Memory B cell (primary cell): Measurements from ENCODE around the gene BCOR.

Experiments used
- ATAC-seq: fragments of 150-1000 bp; cut with Tn5 transposase; 2 replicates; pipeline ENCODE4 v1.10.0; 2021; ENCODE audit warnings: low read depth, mild to moderate bottlenecking, moderate library complexity
- DNase-seq, 2 donors: peaks; one replicate each; pipeline ENCODE4 v3.0.0; 2022; ENCODE audit warnings: low spot score in 2 of 2
- H3K27ac Mint-ChIP-seq: one replicate; pipeline ENCODE4 v1.8.0; 2022; ENCODE audit warnings: mild to moderate bottlenecking, moderate library complexity, mixed read lengths
- H3K27me3 Mint-ChIP-seq: one replicate; pipeline ENCODE4 v1.8.0; 2022; ENCODE audit warnings: mixed read lengths
- H3K36me3 Mint-ChIP-seq: one replicate; pipeline ENCODE4 v1.8.0; 2022; ENCODE audit warnings: mild to moderate bottlenecking, mixed read lengths
- H3K4me1 Mint-ChIP-seq: one replicate; pipeline ENCODE4 v1.8.0; 2022; ENCODE audit warnings: mixed read lengths
- H3K4me3 Mint-ChIP-seq: one replicate; pipeline ENCODE4 v1.8.0; 2022; ENCODE audit warnings: mild to moderate bottlenecking, moderate library complexity, mixed read lengths
- H3K9me3 Mint-ChIP-seq: one replicate; pipeline ENCODE4 v1.8.0; 2022; ENCODE audit warnings: mixed read lengths

Gene BCOR

DNA sequence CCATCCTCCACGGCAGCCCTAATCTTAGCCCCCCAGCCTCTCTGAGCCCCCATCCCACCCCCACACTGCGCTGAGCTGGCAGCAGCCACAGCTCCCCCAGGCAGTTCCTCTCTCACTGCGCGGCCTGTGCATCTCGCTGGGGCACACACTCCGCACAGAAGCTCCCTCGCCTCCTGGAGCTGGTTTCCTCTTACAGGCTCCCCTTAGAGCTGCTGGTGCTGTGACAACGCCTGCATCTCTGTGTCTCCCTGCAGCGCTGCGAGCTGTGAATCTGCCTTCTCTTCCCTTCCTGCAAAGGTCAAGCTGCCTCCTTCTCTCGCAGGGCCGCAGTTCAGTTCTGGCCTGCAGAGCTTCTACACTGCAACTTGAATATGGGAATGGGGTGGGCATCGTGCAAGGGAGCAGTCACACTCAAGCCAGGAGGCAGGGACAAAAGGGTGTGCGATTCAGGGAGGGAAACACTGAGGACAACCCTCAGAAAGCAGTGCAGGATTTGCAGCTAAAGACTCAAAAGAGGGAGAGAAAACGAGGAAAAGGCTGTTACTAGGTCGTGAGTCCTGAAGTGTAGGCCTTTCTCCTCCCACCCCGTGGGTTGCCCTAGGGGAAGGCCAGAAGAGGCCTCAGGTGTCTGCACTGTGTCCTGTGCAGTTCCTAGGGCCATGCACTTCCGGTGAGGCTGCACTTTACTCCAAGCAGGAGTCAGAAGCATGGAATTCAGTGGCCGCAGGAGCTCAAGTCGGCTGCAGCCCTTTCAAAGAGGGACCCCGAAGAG is 87.0 kb downstream of the BCOR start:
- peaks cover 19% of the 10 kb centered on the region for H3K4me1 Mint-ChIP-seq
- H3K27me3 Mint-ChIP-seq: peaks cover 10% of the 10 kb centered on the region
- no peaks in the 10 kb centered on the region for H3K36me3 Mint-ChIP-seq
- H3K27ac Mint-ChIP-seq: no peak overlapping the region
- H3K9me3 Mint-ChIP-seq: no peaks in the 10 kb centered on the region
- DNase-seq: no peak
- ATAC-seq: no peak
- peak overlapping the region; percentile 3 for H3K4me3 Mint-ChIP-seq

DNA sequence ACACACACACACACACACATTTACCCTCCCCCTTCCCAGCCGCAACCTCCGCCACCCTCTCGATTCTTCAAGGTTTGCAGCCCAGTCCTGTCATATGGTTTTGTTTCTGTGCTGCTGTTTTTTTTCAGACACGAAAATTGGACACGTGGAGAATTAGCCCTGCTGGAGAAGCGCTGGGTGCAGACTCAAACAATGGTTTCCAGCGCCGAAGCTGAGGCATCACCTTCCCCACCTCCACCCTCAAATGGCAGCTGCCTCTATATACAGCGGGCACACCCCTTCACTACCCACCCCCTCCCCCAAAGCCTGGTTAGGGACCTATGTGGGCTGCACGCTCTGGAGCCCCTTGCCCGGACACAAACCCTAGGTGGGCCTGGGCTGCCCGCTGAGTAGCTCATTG is 87.9 kb downstream of the BCOR start:
- ATAC-seq (no peak), DNase-seq (no peak)
- Mint-ChIP-seq H3K9me3 (no peaks in the 10 kb centered on the region), H3K36me3 (no peaks in the 10 kb centered on the region), H3K4me1 (peaks cover 22% of the 10 kb centered on the region), H3K27me3 (peaks cover 11% of the 10 kb centered on the region), H3K27ac (peak overlapping the region; percentile 31), H3K4me3 (peak overlapping the region; percentile 28)

DNA sequence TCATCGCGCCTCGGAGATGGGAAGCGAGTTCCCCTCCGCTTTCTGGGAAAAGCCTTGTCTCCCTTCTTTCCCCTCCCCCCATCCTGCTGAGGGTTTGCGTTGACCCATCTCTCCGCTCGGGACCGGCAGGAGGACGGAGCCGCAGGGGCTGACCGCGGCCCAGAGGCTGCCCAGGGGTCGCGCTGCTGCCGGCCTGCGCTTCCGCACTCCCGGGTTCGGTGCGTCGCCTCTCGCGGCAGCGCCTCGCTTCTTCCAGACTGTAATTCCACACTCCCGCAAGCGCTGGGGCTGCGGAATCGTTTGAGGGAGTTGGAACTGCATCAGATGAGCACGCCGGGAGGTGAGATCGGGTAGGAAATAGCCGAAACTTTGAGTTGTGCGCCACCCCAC is 88.3 kb downstream of the BCOR start:
- DNase-seq: no peak
- H3K4me1 Mint-ChIP-seq: peaks cover 22% of the 10 kb centered on the region
- no peak for ATAC-seq
- peaks cover 11% of the 10 kb centered on the region for H3K27me3 Mint-ChIP-seq
- peak overlapping the region; percentile 8 for H3K4me3 Mint-ChIP-seq
- H3K9me3 Mint-ChIP-seq: no peaks in the 10 kb centered on the region
- H3K36me3 Mint-ChIP-seq: no peaks in the 10 kb centered on the region
- H3K27ac Mint-ChIP-seq: no peak overlapping the region

DNA sequence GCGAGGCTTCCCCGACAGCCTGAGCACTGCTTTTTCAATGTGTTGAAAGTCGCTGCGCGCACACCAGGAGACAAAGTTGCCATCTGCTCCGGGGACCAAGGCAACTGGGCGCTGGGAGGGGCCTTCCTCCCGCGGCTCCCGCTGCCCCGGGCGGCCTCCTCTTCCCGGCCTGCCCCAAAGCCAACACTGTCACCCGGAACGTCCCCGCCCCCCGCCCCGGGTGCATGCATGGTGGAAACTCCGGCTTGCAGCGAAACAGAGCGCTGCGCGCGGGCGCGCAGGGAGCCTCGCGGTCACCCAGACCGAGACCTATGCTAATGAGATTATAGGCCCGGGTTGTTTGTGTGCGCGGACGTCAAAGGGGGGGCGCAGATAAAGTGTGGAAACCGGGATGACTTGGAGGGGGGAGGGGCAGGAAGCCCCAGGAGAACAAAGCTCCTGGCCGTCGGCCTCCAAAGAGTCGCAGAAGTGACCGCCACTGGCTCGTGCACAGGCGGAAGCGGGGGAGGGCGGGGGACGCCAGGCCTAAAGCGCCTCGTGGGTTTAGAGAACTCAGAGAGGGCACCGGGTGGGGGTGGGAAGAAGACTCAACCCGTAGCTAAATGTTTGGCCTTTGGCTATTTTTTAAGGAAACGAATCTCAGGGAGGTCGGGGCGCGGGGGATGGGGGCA is 88.8 kb downstream of the BCOR start:
- H3K36me3 Mint-ChIP-seq: no peaks in the 10 kb centered on the region
- H3K27ac Mint-ChIP-seq: no peak overlapping the region
- ATAC-seq: no peak
- peaks cover 13% of the 10 kb centered on the region for H3K27me3 Mint-ChIP-seq
- no peak for DNase-seq
- H3K4me3 Mint-ChIP-seq: peak overlapping the region; percentile 74
- H3K9me3 Mint-ChIP-seq: no peaks in the 10 kb centered on the region
- peaks cover 22% of the 10 kb centered on the region for H3K4me1 Mint-ChIP-seq

DNA sequence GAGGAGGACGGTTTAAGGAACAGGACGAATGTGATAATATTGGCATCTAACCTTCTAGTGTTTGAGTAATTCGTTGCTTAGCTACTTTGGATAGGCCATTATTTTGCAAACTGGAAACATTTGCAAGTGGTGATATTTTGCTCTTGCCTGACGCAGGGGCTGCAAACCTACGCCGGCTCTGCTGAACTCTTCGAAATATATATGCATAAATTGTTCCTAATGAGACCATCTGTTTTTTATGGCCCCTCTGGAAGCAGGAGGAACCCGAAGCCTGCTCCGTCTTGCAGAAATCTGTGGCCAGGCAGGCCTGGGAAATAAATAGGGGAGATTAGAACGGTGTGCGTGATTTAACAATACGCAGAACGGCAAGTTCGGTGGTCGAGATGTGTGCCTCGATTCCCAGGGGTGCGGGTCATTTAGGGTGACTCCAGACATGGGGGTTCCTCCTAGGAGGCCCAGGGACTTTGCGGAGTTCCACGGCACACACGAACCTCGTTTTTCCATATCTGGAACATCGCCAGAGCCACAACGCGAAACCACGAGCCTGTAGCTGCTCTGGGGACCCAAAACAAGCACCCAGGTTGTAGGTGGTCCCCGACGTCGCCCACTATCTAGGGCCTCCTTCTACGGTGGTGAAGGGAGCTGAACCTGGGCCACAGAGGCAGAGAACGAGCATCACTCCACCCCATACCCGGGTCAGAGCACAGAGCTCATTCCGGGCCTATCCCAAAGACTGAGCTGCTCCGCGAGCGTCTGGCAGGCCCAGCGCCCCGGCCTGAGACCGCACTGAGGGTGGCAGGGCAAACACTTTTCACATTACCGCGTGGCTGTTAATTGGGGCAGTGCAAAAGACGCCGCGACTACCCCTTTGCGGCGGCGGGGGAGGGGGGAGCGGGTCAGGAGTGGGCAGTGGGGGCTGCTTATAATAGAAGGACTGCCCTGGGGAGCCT is 89.7 kb downstream of the BCOR start:
- ATAC-seq: no peak
- H3K27ac Mint-ChIP-seq: no peak overlapping the region
- peaks cover 22% of the 10 kb centered on the region for H3K4me1 Mint-ChIP-seq
- no peak overlapping the region for H3K4me3 Mint-ChIP-seq
- peaks cover 13% of the 10 kb centered on the region for H3K27me3 Mint-ChIP-seq
- H3K36me3 Mint-ChIP-seq: no peaks in the 10 kb centered on the region
- DNase-seq: no peak
- no peaks in the 10 kb centered on the region for H3K9me3 Mint-ChIP-seq

DNA sequence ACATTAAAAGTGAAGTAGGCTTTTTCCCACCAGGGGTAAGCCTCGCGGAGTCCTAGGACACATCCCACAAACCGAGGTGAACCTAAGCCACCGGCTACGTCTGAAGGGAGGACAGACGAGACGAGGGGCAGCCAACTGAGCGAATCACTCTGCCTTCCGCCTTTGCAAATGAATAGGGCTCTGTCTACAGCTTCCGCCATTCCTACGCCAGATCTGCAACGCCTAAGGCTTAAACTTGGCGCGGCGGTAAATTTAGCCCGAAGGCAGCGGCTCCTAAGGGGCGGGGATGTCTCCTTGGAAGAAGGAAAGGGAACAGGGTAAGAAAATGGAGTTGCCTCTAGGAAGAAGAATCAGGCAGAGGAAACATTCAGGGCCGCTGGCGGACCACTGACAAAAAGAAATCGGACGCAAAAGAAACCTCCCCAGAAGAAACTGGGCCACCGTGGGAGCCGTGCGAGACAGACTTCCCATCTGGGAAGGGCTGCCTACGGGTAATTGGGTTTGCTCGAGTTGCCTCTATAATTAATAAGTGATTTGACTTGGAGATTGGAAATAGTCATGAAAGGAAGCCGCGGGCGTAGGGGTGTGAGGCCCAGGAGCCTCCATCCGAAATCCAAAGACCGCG is 90.5 kb downstream of the BCOR start:
- Mint-ChIP-seq H3K36me3 (no peaks in the 10 kb centered on the region), H3K4me1 (peaks cover 19% of the 10 kb centered on the region), H3K27ac (no peak overlapping the region), H3K27me3 (peaks cover 13% of the 10 kb centered on the region), H3K9me3 (no peaks in the 10 kb centered on the region), H3K4me3 (no peak overlapping the region)
- DNase-seq (no peak), ATAC-seq (no peak)

DNA sequence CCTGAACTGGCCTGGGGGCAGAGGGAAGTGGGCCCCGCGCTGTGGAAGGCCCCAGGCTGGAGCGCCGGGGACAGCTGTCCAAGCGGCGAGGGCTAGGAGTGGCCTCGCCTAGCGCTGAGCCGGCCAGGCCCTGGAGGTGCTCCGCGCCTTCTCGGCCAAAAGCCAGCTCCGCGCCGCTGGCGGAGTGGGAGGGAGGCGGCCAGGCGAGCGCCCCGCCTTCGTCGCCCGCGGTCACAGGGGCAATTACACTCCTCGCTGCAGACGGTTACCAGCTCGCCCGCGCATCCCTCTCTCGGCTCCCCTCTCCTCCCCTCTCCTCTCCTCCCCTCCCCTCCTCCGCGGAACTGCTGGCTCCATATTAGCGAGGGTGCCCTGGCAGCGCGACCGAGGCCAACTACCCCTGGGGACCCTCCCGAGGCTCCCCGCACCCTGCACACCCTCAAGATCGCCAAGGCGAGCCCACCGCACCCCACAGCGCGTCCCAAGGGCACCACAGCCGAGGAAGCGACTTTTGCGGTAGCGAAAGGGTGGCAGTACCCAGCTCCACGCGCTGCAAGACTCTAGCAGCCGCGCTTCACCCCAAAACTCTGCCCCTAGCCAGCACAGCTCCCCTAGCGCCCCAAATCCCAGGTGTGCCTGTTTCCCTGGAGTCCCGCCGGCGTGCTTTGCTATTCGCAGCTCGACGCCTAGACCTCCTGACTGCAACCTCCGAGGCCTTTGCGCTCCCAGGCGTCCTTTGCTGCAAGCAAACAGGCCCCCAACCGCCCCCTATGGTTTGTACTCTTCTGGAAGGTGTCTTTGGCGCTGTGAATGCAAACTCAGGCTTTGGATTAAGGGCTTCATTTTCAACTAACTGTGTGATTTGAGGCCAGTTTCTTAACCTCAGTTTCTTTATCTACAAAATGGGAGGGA is 91.4 kb downstream of the BCOR start:
- ATAC-seq (peak; percentile 41), DNase-seq (no peak)
- no peak overlapping the region for H3K27ac Mint-ChIP-seq
- H3K9me3 Mint-ChIP-seq: no peaks in the 10 kb centered on the region
- H3K36me3 Mint-ChIP-seq: no peaks in the 10 kb centered on the region
- H3K27me3 Mint-ChIP-seq: peaks cover 13% of the 10 kb centered on the region
- H3K4me3 Mint-ChIP-seq: peak overlapping the region; percentile 64
- H3K4me1 Mint-ChIP-seq: peaks cover 19% of the 10 kb centered on the region

DNA sequence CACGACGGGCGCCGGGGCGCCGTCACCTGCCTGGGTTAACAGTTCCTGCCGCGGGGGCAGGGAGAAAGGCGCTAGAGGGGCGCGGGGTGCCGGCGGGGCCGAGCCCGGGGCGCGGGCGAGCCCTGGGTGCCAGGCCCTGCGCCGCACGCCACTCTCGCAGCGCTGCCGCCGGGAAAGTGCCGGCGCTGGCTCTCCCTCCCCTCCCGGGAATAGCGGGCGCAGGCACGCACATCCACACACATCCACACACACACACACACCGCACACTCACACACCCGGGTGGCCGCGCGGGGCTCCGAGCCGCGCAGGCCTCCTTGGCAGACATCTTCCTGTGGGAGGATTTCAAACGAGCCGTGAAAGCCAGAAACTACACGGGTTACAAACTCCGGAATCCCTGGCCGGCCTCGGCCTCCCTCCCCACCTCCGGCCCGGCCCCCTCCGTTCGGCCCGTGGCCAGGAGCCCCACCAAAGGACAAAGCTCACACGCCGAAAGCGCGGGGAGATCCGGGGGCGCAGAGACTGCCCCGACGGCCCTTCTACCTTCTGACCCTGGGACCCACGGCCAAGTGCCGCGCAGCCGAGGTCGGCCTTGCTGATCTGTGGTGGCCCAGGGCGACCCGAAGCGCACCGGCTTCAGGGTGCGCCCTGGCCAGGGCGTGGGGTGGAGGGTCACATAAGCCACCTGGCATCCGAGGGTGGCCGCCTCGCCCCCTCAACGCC is 92.3 kb downstream of the BCOR start:
- Mint-ChIP-seq H3K4me1 (peaks cover 13% of the 10 kb centered on the region), H3K36me3 (no peaks in the 10 kb centered on the region), H3K9me3 (no peaks in the 10 kb centered on the region), H3K27me3 (peaks cover 7% of the 10 kb centered on the region), H3K27ac (no peak overlapping the region), H3K4me3 (peak overlapping the region; percentile 73)
- DNase-seq (no peak), ATAC-seq (peak; percentile 41)

DNA sequence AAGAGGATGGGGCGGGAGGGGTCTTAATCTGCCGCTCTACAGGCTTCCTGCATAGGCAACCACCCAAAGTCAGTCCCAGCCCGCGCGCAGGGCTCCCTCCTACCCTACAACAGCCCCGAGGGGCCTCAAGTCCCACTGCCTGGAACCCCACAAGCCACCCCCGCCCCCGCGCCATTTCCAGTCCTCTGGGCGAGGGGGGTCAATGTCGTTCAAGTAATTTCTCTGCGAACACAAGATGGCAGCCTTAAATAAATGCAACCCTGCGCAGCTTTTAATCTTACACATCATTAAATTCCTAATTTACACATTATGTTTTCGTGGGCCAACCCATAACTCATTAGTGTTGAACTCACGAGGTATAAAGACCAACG is 92.9 kb downstream of the BCOR start:
- Mint-ChIP-seq H3K4me1 (peaks cover 10% of the 10 kb centered on the region), H3K9me3 (no peaks in the 10 kb centered on the region), H3K36me3 (no peaks in the 10 kb centered on the region), H3K27ac (no peak overlapping the region), H3K27me3 (peaks cover 7% of the 10 kb centered on the region), H3K4me3 (peak overlapping the region; percentile 52)
- ATAC-seq (no peak), DNase-seq (no peak)

DNA sequence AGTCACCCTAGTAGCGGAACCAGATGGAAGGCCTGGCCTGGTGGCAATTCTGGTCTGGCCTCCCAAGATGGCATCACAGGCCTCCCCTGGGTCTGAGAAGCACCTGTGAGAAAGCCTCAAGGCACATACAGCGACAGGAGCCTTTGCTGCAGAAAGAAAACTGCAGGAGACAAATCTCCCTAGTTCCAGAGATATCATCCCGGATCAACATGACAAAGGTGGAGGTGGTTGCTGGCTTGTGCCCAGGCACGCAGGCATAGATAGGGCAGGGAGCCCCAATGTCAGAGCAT is 93.6 kb downstream of the BCOR start:
- Mint-ChIP-seq H3K27me3 (peaks cover 5% of the 10 kb centered on the region), H3K4me1 (peaks cover 7% of the 10 kb centered on the region), H3K4me3 (peak overlapping the region; percentile 27), H3K27ac (no peak overlapping the region), H3K9me3 (no peaks in the 10 kb centered on the region), H3K36me3 (no peaks in the 10 kb centered on the region)
- ATAC-seq (no peak), DNase-seq (no peak)

DNA sequence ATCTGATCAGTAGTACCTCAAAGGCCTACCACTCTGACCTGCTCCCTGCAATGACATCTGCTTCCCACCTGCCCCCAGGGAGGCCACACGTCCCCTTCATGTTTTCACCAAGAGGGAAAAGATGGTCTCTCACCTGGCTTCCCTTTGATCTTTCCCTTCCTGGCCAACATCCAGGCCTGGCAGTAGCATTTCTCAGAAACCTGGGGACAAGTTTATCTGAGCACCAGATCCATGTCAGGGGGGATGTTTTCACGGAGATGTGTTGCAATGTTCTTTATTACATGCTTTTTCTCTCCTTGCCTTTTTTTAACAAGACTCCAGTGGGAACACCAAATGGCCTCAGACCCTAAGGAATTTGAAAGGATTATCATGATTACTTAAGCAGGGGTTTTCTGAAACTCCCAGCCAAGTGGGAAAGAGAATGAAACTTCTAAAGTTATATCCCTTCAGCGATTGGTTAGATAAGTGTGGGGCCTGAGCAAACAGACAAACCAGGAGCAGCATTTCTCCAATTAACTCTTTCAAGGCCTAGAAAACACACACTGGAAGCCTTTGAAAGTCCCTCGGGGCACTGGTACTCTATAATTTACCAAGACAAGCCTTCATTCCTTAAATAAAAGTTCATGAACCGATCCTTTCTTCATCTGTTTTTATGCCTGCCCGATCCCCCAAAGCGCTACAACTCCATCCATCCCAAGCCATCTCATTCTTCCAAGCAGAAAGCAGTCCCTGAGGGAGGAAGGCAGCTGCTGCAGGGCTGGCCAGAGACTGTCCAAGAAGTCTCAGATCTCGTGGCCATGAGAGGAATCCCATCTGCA is 94.1 kb downstream of the BCOR start:
- DNase-seq (no peak), ATAC-seq (no peak)
- Mint-ChIP-seq H3K9me3 (no peaks in the 10 kb centered on the region), H3K27ac (no peak overlapping the region), H3K4me3 (no peak overlapping the region), H3K4me1 (peaks cover 7% of the 10 kb centered on the region), H3K36me3 (no peaks in the 10 kb centered on the region), H3K27me3 (peaks cover 3% of the 10 kb centered on the region)

DNA sequence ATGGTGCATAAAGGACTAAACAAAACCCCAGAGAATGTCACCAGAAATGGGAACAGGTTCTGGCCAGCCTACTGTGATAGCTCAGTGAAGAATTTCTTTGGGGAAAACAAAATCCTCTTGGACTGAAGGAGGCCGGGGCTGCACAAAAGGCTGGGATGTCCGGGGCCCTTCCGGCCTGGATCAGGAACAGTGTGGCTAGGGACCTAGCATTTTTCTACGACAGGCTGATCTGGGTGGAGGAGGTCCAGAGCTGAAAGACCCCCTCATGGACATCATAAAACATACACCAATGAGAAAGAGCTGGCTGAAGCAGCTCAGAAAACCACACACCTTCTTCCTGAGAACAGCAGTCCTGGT is 94.7 kb downstream of the BCOR start:
- Mint-ChIP-seq H3K27me3 (peaks cover 3% of the 10 kb centered on the region), H3K27ac (no peak overlapping the region), H3K4me1 (peaks cover 7% of the 10 kb centered on the region), H3K36me3 (no peaks in the 10 kb centered on the region), H3K9me3 (no peaks in the 10 kb centered on the region), H3K4me3 (no peak overlapping the region)
- ATAC-seq (no peak), DNase-seq (no peak)
